A204.1 (cell line): ENCODE measurements around the gene RNU11.
"Not testable (repeated sequence)": the region's sequence is repeated elsewhere in the genome, so short reads cannot be mapped to it uniquely, and the experiment has no call there.

Experiments used
- FAIRE-seq: peaks from 2 replicates; lab custom pipeline; 2012; peaks lifted over from hg19 to GRCh38; lab: Jason Lieb, UNC

RNU11 gene

GRCh38 chr1:28663871-28664470, 15.6 kb downstream of the RNU11 start:
- no peak for FAIRE-seq

- FAIRE-seq, result no peak
Observed at GRCh38 chr1:28666806-28667205, 18.4 kb downstream of the RNU11 start.

GRCh38 chr1:28668191-28668955, 20.0 kb downstream of the RNU11 start, which contains the start of gene GMEB1:
Gene GMEB1, plus strand, starts transcription at chr1:28668784. Its CDS starts 14,829 bp downstream, at chr1:28683613.
- FAIRE-seq, result no peak

GRCh38 chr1:28668956-28669723, 20.7 kb downstream of the RNU11 start:
- no peak for FAIRE-seq

GRCh38 chr1:28671254-28671780, 22.9 kb downstream of the RNU11 start:
- FAIRE-seq, result no peak

- FAIRE-seq, result not testable (repeated sequence)
Observed at GRCh38 chr1:28672971-28673370, 24.6 kb downstream of the RNU11 start.

- FAIRE-seq, result no peak
Observed at GRCh38 chr1:28675924-28676257, 27.5 kb downstream of the RNU11 start.

- no peak for FAIRE-seq
Observed at GRCh38 chr1:28680151-28680550, 31.8 kb downstream of the RNU11 start.

GRCh38 chr1:28682840-28683239, 34.4 kb downstream of the RNU11 start:
- no peak for FAIRE-seq

- FAIRE-seq, result no peak
Observed at GRCh38 chr1:28684937-28685336, 36.5 kb downstream of the RNU11 start.

- not testable (repeated sequence) for FAIRE-seq
Observed at GRCh38 chr1:28691627-28692026, 43.2 kb downstream of the RNU11 start.
